ENCODE results near the gene TNP2. TPM values are rescaled to one million over a fixed set of nuclear protein-coding genes. Genes with fewer than 3 reads are reported as not detected.
A peak's percentile ranks its signal among the peaks of the same experiment; 100 is the strongest.
"Not testable (repeated sequence)": the region's sequence is repeated elsewhere in the genome, so short reads cannot be mapped to it uniquely, and the experiment has no call there.

TNP2 gene
- total RNA-seq, 6 donors from 2014 or later, result not detected

- Histone ChIP-seq H3K9me3 (no peaks in the 10 kb centered on the region), H3K4me3 (no peak overlapping the region), H3K27ac (peak overlapping the region in 3 of 4 donors; percentile 9 to 79 (median 74)), H3K27me3 (no peaks in the 10 kb centered on the region), H3K4me1 (peaks cover 13 to 29% (median 18%) of the 10 kb centered on the region in 4 donors), H3K36me3 (no peaks in the 10 kb centered on the region)
- WGBS, 2 donors, result 80 to 86% methylated on average over 4 of the region's 4 CpGs
- DNase-seq (no peak), ATAC-seq (ENCODE audit: low FRiP score in 2 of 2) (no peak)
- TF ChIP-seq POLR2A (IDR thresholded peaks at IDR 0.05) (no peak), CTCF (IDR thresholded peaks at IDR 0.05) (no peak), EP300 (IDR thresholded peaks at IDR 0.05) (no peak), POLR2AphosphoS5 (IDR thresholded peaks at IDR 0.05) (no peak)
These were observed 32.7 kb upstream of the TNP2 start for GRCh38 chr16:11301645-11302501.

- Histone ChIP-seq H3K4me1 (peaks cover 15 to 32% (median 22%) of the 10 kb centered on the region in 4 donors), H3K27ac (no peak overlapping the region), H3K36me3 (no peaks in the 10 kb centered on the region), H3K9me3 (no peaks in the 10 kb centered on the region), H3K27me3 (no peaks in the 10 kb centered on the region), H3K4me3 (no peak overlapping the region)
- no peak for DNase-seq
- ATAC-seq (ENCODE audit: low FRiP score in 2 of 2), result no peak
- WGBS, 2 donors, result 90 to 98% methylated on average over 5 of the region's 7 CpGs
- TF ChIP-seq EP300 (IDR thresholded peaks at IDR 0.05), result no peak
- no peak for TF ChIP-seq CTCF (IDR thresholded peaks at IDR 0.05)
- TF ChIP-seq POLR2AphosphoS5 (IDR thresholded peaks at IDR 0.05), result no peak
- no peak for TF ChIP-seq POLR2A (IDR thresholded peaks at IDR 0.05)
These were observed 31.4 kb upstream of the TNP2 start for GRCh38 chr16:11300560-11300892.

GRCh38 chr16:11299865-11300559 lies 30.9 kb upstream of the TNP2 start:
- H3K4me1 ChIP-seq, result peaks cover 15 to 32% (median 22%) of the 10 kb centered on the region in 4 donors
- H3K4me3 ChIP-seq, result no peak overlapping the region
- TF ChIP-seq EP300 (IDR thresholded peaks at IDR 0.05) (no peak), CTCF (IDR thresholded peaks at IDR 0.05) (no peak), POLR2A (IDR thresholded peaks at IDR 0.05) (no peak), POLR2AphosphoS5 (IDR thresholded peaks at IDR 0.05) (no peak)
- no peak overlapping the region for H3K27ac ChIP-seq
- no peaks in the 10 kb centered on the region for H3K27me3 ChIP-seq
- DNase-seq, result no peak
- 62 to 93% methylated on average over 3 to 6 of the region's 6 CpGs for WGBS, 2 donors
- ATAC-seq (ENCODE audit: low FRiP score in 2 of 2), result no peak
- no peaks in the 10 kb centered on the region for H3K36me3 ChIP-seq
- no peaks in the 10 kb centered on the region for H3K9me3 ChIP-seq

GRCh38 chr16:11298950-11299547 lies 29.9 kb upstream of the TNP2 start:
- WGBS, 2 donors, result 77% methylated on average over 13 of the region's 13 CpGs
- not testable (repeated sequence) for H3K36me3 ChIP-seq; H3K27me3 ChIP-seq; DNase-seq; H3K4me3 ChIP-seq; H3K9me3 ChIP-seq; ATAC-seq (ENCODE audit: low FRiP score in 2 of 2); H3K27ac ChIP-seq
- peaks cover 15 to 32% (median 22%) of the 10 kb centered on the region in 4 donors for H3K4me1 ChIP-seq

GRCh38 chr16:11298143-11298900 lies 29.2 kb upstream of the TNP2 start:
- H3K36me3 ChIP-seq, result no peaks in the 10 kb centered on the region
- peak overlapping the region; percentile 41 to 62 (median 60) for H3K27ac ChIP-seq
- DNase-seq (no peak), ATAC-seq (ENCODE audit: low FRiP score in 2 of 2) (no peak)
- H3K4me3 ChIP-seq, result no peak overlapping the region
- TF ChIP-seq EP300 (IDR thresholded peaks at IDR 0.05), result no peak
- TF ChIP-seq CTCF (IDR thresholded peaks at IDR 0.05), result no peak
- TF ChIP-seq POLR2A (IDR thresholded peaks at IDR 0.05), result no peak
- TF ChIP-seq POLR2AphosphoS5 (IDR thresholded peaks at IDR 0.05), result no peak
- H3K27me3 ChIP-seq, result no peaks in the 10 kb centered on the region
- peaks cover 15 to 26% (median 22%) of the 10 kb centered on the region in 4 donors for H3K4me1 ChIP-seq
- 81 to 92% methylated on average over 5 of the region's 5 CpGs for WGBS, 2 donors
- no peaks in the 10 kb centered on the region for H3K9me3 ChIP-seq

Measured in upper lobe of left lung (tissue), 6 donors.